Lower lobe of right lung (tissue), 2 donors: Measurements from ENCODE around the gene SLC23A3. TPM values are rescaled to one million over a fixed set of nuclear protein-coding genes. Genes with fewer than 3 reads are reported as not detected.

Experiments used
- ATAC-seq, 2 donors: fragments of 200-7000 bp; cut with Tn5 transposase; one replicate each; pipeline ENCODE4 v1.9.1; 2020 to 2022; ENCODE audit warnings: mild to moderate bottlenecking in 2 of 2, moderate library complexity in 2 of 2
- DNase-seq: peaks from one replicate; pipeline ENCODE4 v3.0.0-alpha.2; 2020
- H3K27ac ChIP-seq: fragments of 200-600 bp; one replicate; pipeline ENCODE4 v1.8.0; 2022
- H3K27me3 ChIP-seq: fragments of 200-600 bp; one replicate; pipeline ENCODE4 v1.8.0; 2022; ENCODE audit warnings: low read depth
- H3K36me3 ChIP-seq: fragments of 200-600 bp; one replicate; pipeline ENCODE4 v1.8.0; 2022; ENCODE audit warnings: mild to moderate bottlenecking
- H3K4me1 ChIP-seq: fragments of 200-600 bp; one replicate; pipeline ENCODE4 v1.8.0; 2022
- H3K4me3 ChIP-seq: fragments of 200-600 bp; one replicate; pipeline ENCODE4 v1.8.0; 2022; ENCODE audit warnings: mild to moderate bottlenecking
- H3K9me3 ChIP-seq: fragments of 200-600 bp; one replicate; pipeline ENCODE4 v1.8.0; 2022
- intact Hi-C: fragments of 100-400 bp; cut with DNase I; formaldehyde crosslinking; loops from one replicate; pipeline ENCODE4 v1.11.0; 2022
- total RNA-seq: library from RNA; stranded (reverse); fragmentation: NEBNext Ultra II Directional; extraction: Animal tissue kit (Norgen Biotek cat#: 25700); gene quantifications from one replicate; pipeline ENCODE4 v1.2.1, GENCODE V29; 2021
- TF ChIP-seq, protein P1 (sequence below): fragments of 200-600 bp; IDR thresholded peaks from one replicate; pipeline ENCODE4 v1.8.0; 2022; ENCODE audit warnings: antibody characterized with exemption, mild to moderate bottlenecking
- donor health status: DM: no; HTN: yes; CAD: no; lungs with severe emphysema.

SLC23A3 gene
- total RNA-seq, 1 donor from 2014 or later: 3.4 TPM

DNA sequence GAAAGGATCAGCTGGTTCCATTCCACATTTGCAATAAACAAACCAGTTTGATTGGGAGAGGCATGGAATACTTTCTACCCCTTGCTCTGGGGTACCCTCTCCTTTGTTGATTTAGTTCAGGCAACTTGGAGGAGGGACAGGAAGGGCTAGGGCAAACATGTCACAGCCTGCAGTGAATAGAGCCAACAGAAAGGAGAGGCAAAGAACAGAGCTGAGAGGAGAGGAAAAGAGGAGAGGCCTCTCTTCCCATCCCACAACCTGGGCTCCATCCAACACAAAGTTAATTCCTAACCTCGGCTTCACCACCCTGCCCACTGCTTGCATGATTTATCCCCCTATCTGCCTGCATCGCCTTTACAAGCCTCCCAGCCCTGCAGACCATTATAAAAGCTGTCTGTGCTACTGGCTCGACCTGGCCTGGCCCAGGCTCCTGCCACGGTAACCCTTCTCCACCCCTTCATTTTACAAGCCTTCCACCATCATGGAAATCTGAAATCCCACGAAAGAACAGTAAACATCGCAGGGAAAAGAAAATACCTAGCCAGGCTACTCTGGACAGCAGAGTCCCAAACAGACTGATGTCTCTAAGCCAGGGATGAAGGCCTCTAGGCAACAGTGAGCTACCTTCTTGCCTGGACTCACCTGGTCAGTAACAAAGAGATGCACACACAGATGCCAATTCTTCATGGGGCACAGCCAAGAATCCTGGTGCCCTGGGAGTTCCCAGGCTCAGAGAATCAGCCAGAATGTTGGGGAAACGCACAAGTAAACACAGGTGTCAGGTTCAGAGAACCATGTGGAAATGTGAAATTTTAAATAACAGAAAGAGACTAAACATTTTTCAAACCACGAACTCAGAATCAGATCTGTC is 52.8 kb downstream of the SLC23A3 start:
- intact Hi-C loops: no loop called here
- DNase-seq (no peak), ATAC-seq (no peak)
- peaks cover 18% of the 10 kb centered on the region for H3K4me1 ChIP-seq
- no peak overlapping the region for H3K4me3 ChIP-seq
- no peaks in the 10 kb centered on the region for H3K27me3 ChIP-seq
- H3K9me3 ChIP-seq: no peaks in the 10 kb centered on the region
- H3K36me3 ChIP-seq: no peaks in the 10 kb centered on the region
- TF ChIP-seq, protein P1, sequence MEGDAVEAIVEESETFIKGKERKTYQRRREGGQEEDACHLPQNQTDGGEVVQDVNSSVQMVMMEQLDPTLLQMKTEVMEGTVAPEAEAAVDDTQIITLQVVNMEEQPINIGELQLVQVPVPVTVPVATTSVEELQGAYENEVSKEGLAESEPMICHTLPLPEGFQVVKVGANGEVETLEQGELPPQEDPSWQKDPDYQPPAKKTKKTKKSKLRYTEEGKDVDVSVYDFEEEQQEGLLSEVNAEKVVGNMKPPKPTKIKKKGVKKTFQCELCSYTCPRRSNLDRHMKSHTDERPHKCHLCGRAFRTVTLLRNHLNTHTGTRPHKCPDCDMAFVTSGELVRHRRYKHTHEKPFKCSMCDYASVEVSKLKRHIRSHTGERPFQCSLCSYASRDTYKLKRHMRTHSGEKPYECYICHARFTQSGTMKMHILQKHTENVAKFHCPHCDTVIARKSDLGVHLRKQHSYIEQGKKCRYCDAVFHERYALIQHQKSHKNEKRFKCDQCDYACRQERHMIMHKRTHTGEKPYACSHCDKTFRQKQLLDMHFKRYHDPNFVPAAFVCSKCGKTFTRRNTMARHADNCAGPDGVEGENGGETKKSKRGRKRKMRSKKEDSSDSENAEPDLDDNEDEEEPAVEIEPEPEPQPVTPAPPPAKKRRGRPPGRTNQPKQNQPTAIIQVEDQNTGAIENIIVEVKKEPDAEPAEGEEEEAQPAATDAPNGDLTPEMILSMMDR: no peak
- H3K27ac ChIP-seq: no peak overlapping the region

DNA sequence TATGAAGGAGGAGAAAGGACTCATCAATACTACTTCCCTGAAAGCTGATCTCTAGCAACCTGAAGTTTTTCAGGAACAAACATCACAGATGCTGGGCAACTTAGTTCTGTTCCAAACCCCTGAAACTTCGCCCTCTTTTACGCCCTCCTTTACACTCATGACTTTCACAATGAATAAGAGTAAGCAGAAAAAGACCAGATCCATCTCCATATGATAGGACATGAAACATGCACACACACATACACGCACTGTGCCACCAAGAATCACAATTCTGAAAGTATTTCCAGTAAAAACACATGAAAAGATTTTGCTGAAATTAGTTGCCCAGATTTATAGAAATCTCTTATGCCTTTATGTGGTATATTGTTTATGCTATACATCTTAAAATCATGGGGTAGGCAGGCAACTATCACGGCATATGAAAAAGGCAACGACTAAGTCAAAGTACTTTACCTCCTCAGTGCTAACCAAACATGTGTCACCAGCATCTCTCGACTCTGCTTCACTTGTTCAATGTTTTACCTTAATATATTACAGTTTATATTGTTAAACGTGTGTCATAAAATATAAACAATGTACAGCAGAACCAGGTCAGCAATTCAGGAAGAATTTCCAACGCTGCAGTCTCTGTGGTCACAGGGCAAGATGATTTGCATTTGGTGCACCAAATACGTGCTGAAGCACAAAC is 57.0 kb downstream of the SLC23A3 start:
- ATAC-seq (no peak), DNase-seq (no peak)
- Histone ChIP-seq H3K27me3 (no peaks in the 10 kb centered on the region), H3K4me3 (no peak overlapping the region), H3K27ac (no peak overlapping the region), H3K9me3 (no peaks in the 10 kb centered on the region), H3K36me3 (no peaks in the 10 kb centered on the region), H3K4me1 (peaks cover 24% of the 10 kb centered on the region)
- TF ChIP-seq, protein P1: no peak
- intact Hi-C loops: no loop called here

DNA sequence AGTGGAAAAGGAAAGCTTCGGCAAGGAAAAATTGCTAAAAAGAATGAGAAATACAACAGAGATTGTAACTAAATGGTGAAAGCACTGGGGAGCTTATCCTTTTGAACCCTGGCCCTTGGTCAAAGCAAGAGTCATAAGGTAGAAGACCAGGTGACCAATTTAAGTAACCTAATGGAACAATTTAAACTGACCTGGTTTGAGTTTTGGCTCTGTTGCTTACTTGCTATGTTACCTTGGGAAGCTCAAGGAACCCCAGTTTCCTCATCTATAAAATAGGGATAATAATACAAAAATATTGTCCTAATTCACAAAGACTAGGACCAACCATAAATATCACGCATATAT is 57.8 kb downstream of the SLC23A3 start:
- intact Hi-C loops: no loop called here

More for the DNA sequence above, 57.8 kb downstream of the SLC23A3 start:
- no peaks in the 10 kb centered on the region for H3K9me3 ChIP-seq
- no peak overlapping the region for H3K4me3 ChIP-seq
- DNase-seq: no peak
- no peak for ATAC-seq
- H3K36me3 ChIP-seq: no peaks in the 10 kb centered on the region
- H3K27me3 ChIP-seq: no peaks in the 10 kb centered on the region
- no peak overlapping the region for H3K27ac ChIP-seq
- peaks cover 25% of the 10 kb centered on the region for H3K4me1 ChIP-seq
- TF ChIP-seq, protein P1: no peak

Other genes with a start within 250 kb of the SLC23A3 start
- not detected for gene CDK5R2, start 210.4 kb downstream of the SLC23A3 start, total RNA-seq
- not detected for gene FEV, start 184.8 kb downstream of the SLC23A3 start, total RNA-seq
- not detected for gene CRYBA2, start 176.6 kb downstream of the SLC23A3 start, total RNA-seq
- gene CFAP65, start 128.5 kb downstream of the SLC23A3 start, total RNA-seq: 7.6 TPM
- gene IHH, start 109.1 kb downstream of the SLC23A3 start, total RNA-seq: 0.71 TPM
- gene NHEJ1, start 9.2 kb downstream of the SLC23A3 start, total RNA-seq: 13.0 TPM
- gene CNPPD1, start 6.9 kb upstream of the SLC23A3 start, total RNA-seq: 67.7 TPM
- gene RETREG2, start 8.2 kb upstream of the SLC23A3 start, total RNA-seq: 82.3 TPM
- gene ZFAND2B, start 36.8 kb upstream of the SLC23A3 start, total RNA-seq: 32.6 TPM
- gene ABCB6, start 48.9 kb upstream of the SLC23A3 start, total RNA-seq: 15.4 TPM
- 45.7 TPM for gene ATG9A, start 59.6 kb upstream of the SLC23A3 start, total RNA-seq
- 46.1 TPM for gene ANKZF1, start 59.8 kb upstream of the SLC23A3 start, total RNA-seq
- gene GLB1L, start 75.4 kb upstream of the SLC23A3 start, total RNA-seq: 12.6 TPM
- gene STK16, start 75.5 kb upstream of the SLC23A3 start, total RNA-seq: 26.7 TPM
- 3.5 TPM for gene TUBA4B, start 83.2 kb upstream of the SLC23A3 start, total RNA-seq
- 35.0 TPM for gene TUBA4A, start 83.9 kb upstream of the SLC23A3 start, total RNA-seq
- gene DNAJB2, start 109.3 kb upstream of the SLC23A3 start, total RNA-seq: 76.6 TPM
- gene PTPRN, start 139.4 kb upstream of the SLC23A3 start, total RNA-seq: not detected
- not detected for gene RESP18, start 162.7 kb upstream of the SLC23A3 start, total RNA-seq
- gene DNPEP, start 217.9 kb upstream of the SLC23A3 start, total RNA-seq: 79.5 TPM
- gene DES, start 248.3 kb upstream of the SLC23A3 start, total RNA-seq: 64.5 TPM